ENCODE data around the gene DDX25.

DNA sequence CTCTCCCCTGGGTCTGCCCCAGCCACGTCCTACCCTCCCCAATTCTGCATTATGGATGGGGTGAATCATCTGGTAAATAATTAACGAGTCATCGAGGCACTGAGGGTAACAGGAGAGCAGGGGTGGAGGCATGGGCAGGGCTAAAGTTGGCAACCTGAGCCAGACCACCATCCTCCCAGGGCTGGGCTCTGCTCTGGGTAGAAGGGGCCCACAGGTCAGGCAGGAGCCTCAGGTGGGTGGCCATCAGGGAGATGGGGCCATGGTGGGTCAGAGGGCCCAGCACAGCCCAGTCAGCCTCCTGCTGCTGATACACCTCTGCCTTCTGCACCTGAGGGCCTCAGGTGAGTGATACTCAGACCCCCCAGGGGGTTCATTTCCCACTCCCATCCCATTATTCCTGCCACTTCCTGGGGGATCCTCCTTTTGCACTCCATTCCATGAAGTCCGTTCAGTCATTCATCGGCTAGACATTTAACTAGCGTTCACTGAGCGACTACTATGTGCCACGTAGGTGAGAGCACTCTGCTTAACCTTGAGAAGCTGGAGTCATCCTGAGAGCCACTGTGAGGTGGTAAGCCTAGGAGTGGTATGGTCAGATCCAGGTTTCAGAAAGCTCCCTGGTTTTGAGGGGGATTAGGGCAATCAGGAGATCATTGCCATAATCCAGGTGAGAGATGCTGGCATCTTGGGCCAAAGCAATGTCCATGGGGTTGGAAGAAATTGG is 41.7 kb downstream of the DDX25 start, which contains the start of gene VSIG10L2:
- TF ChIP-seq, protein P1, sequence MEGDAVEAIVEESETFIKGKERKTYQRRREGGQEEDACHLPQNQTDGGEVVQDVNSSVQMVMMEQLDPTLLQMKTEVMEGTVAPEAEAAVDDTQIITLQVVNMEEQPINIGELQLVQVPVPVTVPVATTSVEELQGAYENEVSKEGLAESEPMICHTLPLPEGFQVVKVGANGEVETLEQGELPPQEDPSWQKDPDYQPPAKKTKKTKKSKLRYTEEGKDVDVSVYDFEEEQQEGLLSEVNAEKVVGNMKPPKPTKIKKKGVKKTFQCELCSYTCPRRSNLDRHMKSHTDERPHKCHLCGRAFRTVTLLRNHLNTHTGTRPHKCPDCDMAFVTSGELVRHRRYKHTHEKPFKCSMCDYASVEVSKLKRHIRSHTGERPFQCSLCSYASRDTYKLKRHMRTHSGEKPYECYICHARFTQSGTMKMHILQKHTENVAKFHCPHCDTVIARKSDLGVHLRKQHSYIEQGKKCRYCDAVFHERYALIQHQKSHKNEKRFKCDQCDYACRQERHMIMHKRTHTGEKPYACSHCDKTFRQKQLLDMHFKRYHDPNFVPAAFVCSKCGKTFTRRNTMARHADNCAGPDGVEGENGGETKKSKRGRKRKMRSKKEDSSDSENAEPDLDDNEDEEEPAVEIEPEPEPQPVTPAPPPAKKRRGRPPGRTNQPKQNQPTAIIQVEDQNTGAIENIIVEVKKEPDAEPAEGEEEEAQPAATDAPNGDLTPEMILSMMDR (conservative IDR thresholded peaks at IDR 0.05; ENCODE audit: low read depth, low read length) = no peak
- TF ChIP-seq RFX5 (IDR thresholded peaks at IDR 0.05; ENCODE audit: low read depth, low read length) (no peak), RCOR1 (IDR thresholded peaks at IDR 0.05; ENCODE audit: insufficient replicate concordance, low read length) (no peak), POLR2A (IDR thresholded peaks at IDR 0.05; ENCODE audit: low read depth, low read length) (no peak), MAZ (IDR thresholded peaks at IDR 0.05; ENCODE audit: borderline replicate concordance, low read depth, low read length) (no peak), SMC3 (IDR thresholded peaks at IDR 0.05; ENCODE audit: low read depth, low read length) (no peak), BHLHE40 (IDR thresholded peaks at IDR 0.05; ENCODE audit: low read depth, low read length) (no peak), CEBPB (IDR thresholded peaks at IDR 0.05; ENCODE audit: low read depth, low read length) (no peak), RAD21 (IDR thresholded peaks at IDR 0.05; ENCODE audit: low read length) (no peak), MXI1 (IDR thresholded peaks at IDR 0.05; ENCODE audit: borderline replicate concordance, low read depth, low read length) (no peak), NFE2L2 (IDR thresholded peaks at IDR 0.05; ENCODE audit: low read depth, low read length) (no peak), MAFK (IDR thresholded peaks at IDR 0.05; ENCODE audit: low read depth, low read length) (no peak)
- TF ChIP-seq, protein P2, sequence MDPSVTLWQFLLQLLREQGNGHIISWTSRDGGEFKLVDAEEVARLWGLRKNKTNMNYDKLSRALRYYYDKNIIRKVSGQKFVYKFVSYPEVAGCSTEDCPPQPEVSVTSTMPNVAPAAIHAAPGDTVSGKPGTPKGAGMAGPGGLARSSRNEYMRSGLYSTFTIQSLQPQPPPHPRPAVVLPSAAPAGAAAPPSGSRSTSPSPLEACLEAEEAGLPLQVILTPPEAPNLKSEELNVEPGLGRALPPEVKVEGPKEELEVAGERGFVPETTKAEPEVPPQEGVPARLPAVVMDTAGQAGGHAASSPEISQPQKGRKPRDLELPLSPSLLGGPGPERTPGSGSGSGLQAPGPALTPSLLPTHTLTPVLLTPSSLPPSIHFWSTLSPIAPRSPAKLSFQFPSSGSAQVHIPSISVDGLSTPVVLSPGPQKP (IDR thresholded peaks at IDR 0.05; ENCODE audit: borderline replicate concordance, low read depth, low read length) = no peak
- TF ChIP-seq, protein P3, sequence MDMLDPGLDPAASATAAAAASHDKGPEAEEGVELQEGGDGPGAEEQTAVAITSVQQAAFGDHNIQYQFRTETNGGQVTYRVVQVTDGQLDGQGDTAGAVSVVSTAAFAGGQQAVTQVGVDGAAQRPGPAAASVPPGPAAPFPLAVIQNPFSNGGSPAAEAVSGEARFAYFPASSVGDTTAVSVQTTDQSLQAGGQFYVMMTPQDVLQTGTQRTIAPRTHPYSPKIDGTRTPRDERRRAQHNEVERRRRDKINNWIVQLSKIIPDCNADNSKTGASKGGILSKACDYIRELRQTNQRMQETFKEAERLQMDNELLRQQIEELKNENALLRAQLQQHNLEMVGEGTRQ (IDR thresholded peaks at IDR 0.05; ENCODE audit: low read depth, low read length) = no peak

Measured in IMR-90 (cell line).